C4-2B (cell line): Measurements from ENCODE around the gene TRPV6.

ENCODE experiments used
- ZFX ChIP-seq: fragments of 450-650 bp; IDR thresholded peaks from 2 replicates; pipeline ENCODE4 v1.6.1; 2017
- TF ChIP-seq, protein P1 (sequence below): fragments of 450-650 bp; conservative IDR thresholded peaks from 2 replicates; pipeline ENCODE4 v1.5.1; 2017; ENCODE audit warnings: mild to moderate bottlenecking

DNA sequence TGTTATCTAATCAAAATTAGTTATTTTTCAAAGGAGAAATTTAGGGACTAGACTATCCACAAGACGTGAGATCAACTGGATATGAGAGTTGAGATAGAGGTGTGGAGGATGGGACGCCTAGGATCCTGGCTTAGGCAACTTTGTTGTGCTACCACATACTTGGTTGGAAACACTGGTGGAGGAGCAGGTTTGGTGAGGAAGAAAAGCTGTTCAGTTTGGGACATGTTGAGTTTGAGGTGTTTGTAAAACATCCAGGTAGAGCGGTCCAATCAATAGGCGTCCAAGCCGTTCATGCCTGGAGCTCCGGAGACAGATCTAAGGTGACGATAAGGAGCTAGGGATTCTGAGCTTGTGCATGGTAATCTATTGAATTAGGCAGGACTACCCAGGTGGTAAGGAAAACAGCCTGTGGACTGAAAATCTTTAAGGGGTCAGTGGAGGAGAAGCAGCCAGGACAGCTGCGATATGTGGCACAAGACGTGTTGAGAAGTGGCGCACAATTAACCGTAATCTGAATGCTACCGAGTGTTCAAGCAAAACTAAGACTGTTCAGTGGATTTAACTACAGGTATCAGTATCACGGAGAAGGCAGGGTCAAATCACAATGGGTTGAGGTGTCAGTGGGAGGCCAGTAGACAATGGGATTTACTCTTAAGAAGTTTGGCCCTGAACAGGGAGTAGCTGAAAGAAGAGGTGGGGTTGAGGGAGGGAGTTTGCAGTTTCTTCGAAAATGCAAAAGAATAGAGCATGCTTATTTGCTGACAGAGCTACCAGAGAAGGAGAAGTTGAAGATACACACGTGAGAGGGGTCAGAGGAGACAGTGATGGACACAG lies 16.1 kb upstream of the TRPV6 start:
- TF ChIP-seq, protein P1, sequence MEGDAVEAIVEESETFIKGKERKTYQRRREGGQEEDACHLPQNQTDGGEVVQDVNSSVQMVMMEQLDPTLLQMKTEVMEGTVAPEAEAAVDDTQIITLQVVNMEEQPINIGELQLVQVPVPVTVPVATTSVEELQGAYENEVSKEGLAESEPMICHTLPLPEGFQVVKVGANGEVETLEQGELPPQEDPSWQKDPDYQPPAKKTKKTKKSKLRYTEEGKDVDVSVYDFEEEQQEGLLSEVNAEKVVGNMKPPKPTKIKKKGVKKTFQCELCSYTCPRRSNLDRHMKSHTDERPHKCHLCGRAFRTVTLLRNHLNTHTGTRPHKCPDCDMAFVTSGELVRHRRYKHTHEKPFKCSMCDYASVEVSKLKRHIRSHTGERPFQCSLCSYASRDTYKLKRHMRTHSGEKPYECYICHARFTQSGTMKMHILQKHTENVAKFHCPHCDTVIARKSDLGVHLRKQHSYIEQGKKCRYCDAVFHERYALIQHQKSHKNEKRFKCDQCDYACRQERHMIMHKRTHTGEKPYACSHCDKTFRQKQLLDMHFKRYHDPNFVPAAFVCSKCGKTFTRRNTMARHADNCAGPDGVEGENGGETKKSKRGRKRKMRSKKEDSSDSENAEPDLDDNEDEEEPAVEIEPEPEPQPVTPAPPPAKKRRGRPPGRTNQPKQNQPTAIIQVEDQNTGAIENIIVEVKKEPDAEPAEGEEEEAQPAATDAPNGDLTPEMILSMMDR: no peak
- no peak for TF ChIP-seq ZFX
